Ectodermal cell (in vitro differentiated cells): ENCODE measurements around the gene TTLL5.

Source experiments
- H3K27ac ChIP-seq: 2 replicates; pipeline ENCODE4 v1.7.0; 2013; ENCODE audit warnings: mild to moderate bottlenecking, low read depth, low read length; ENCODE audit not compliant: insufficient read depth, poor library complexity, severe bottlenecking
- H3K27me3 ChIP-seq: 2 replicates; pipeline ENCODE4 v1.7.0; 2013; ENCODE audit warnings: mild to moderate bottlenecking, low read length; ENCODE audit not compliant: insufficient read depth, control insufficient read depth, poor library complexity, severe bottlenecking
- H3K36me3 ChIP-seq: one replicate; pipeline ENCODE4 v1.7.0; 2013; ENCODE audit warnings: low read length; ENCODE audit not compliant: control insufficient read depth, insufficient read depth
- H3K4me1 ChIP-seq: one replicate; pipeline ENCODE4 v1.7.0; 2013; ENCODE audit warnings: low read length; ENCODE audit not compliant: control insufficient read depth, insufficient read depth
- H3K4me3 ChIP-seq: 2 replicates; pipeline ENCODE4 v1.7.0; 2013; ENCODE audit warnings: low read depth, low read length, control low read depth; ENCODE audit not compliant: insufficient read depth
- H3K9me3 ChIP-seq: 2 replicates; pipeline ENCODE4 v1.7.0; 2013; ENCODE audit warnings: mild to moderate bottlenecking, low read length, moderate library complexity; ENCODE audit not compliant: control insufficient read depth
- WGBS, 2 experiments: methylation state at CpG; one replicate each; pipeline ENCODE4 v1.1.7; 2013; ENCODE audit warnings: missing lambda C conversion rate in 2 of 2; 5-methylcytosine and 5-hydroxymethylcytosine counted together

The TTLL5 gene

DNA sequence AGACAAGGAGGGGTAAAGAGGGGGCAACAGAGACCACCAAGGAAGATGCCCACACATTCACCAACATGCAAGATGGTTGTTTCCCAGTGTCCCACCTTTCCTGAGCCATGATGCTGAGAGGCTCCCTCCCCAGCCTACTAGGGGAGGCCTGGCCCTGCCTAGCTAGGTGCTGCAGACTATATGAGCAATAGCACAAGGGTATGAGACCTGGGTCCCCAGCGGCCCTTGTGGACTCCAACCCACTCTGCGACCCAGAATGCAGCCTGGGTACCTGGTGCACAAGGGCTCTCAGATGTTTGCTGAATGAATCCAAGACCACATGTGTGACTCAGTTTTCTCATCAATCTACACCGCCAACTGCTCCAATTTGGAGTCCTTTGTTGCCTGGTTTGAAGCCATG, 306.8 kb downstream of the TTLL5 start:
- Histone ChIP-seq H3K9me3 (no peaks in the 10 kb centered on the region), H3K27me3 (no peaks in the 10 kb centered on the region), H3K27ac (no peak overlapping the region), H3K36me3 (no peaks in the 10 kb centered on the region), H3K4me3 (no peak overlapping the region), H3K4me1 (no peaks in the 10 kb centered on the region)
- 97% methylated on average over 3 of the region's 3 CpGs for WGBS, 2 experiments

DNA sequence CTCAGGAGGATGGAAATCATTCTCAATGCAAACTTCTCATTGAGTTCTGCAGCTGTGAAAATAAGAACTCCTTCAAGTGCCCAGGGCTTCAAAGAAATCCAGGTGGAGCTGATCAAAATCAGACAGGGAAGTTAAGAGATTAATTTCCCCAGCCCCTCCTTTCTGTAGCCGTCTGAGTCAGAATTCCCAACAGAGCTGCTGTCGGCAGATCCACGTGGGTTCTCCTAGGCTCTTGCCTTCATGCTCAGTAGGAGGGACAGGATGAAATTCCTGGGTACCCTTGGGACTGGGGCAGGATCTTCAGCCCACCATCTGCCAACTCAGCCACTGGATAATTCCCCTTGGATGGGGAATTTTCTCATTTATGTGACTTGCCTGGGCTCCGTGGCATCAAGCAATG, 307.4 kb downstream of the TTLL5 start:
- no peak overlapping the region for H3K27ac ChIP-seq
- no peaks in the 10 kb centered on the region for H3K27me3 ChIP-seq
- WGBS, 2 experiments: 79 to 87% methylated on average over 4 of the region's 4 CpGs
- no peaks in the 10 kb centered on the region for H3K9me3 ChIP-seq
- H3K4me1 ChIP-seq: no peaks in the 10 kb centered on the region
- no peak overlapping the region for H3K4me3 ChIP-seq
- no peaks in the 10 kb centered on the region for H3K36me3 ChIP-seq

DNA sequence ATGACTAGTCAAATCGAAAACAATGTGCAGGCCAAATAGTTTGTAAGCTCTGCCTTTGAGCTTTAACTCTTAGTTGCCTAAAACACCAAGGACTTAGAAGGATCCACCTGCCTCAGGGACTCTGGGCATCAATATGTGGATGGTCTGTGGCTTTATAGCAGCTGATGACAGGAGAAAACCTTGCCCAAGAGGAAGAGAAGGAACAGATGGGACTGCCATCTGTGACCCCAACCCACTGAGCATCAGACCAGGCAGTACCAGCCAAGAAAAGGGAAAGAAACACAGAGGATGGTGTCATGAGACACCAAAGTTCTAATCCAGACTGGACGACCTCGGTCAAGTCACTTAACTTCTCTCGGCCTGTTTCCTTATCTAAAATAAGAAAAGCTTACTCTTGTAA, 308.1 kb downstream of the TTLL5 start:
- Histone ChIP-seq H3K36me3 (no peaks in the 10 kb centered on the region), H3K4me3 (no peak overlapping the region), H3K4me1 (no peaks in the 10 kb centered on the region), H3K9me3 (no peaks in the 10 kb centered on the region), H3K27ac (no peak overlapping the region), H3K27me3 (no peaks in the 10 kb centered on the region)
- 91 to 99% methylated on average over 4 of the region's 4 CpGs for WGBS, 2 experiments

DNA sequence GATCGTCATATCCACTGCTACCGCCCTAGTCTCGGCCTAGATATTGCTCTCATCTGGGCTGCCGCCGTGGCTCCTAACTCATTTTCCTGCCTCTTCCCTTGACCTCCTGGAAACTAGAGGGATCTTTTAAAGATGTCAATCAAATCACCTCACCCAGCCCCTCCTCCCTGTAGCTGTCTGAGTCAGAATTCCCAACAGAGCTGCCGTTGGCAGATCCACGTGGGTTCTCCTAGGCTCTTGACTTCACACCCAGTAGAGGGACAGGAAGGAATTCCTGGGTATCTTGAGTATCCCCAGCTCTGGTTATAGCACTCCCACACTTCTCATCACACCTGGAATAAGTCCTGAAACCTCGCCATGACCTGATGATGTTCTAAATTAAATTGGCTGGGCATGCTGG, 308.8 kb downstream of the TTLL5 start:
- H3K27ac ChIP-seq: no peak overlapping the region
- 82 to 90% methylated on average over 8 of the region's 8 CpGs for WGBS, 2 experiments
- no peak overlapping the region for H3K4me3 ChIP-seq

DNA sequence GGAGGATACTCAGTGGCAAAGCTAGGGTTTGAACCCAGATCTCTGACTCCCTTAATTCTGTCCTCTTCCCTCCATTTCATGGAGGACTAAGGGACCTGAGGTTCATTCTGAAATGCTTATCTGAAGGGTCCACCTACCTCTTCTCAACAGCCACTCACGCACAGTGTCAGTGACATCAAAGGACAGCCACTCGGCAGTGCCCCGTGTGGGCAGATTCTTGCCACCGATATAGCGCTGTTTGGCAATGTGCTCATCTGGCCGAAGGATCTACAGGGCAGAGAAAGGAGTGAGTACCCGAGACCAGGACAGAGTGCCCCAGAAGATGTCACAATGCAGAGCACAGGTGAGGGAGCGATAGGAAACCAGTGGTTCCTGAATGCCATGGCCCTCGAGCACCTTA, 309.9 kb downstream of the TTLL5 start:
- no peak overlapping the region for H3K4me3 ChIP-seq
- H3K36me3 ChIP-seq: no peaks in the 10 kb centered on the region
- no peaks in the 10 kb centered on the region for H3K9me3 ChIP-seq
- no peak overlapping the region for H3K27ac ChIP-seq
- 91 to 92% methylated on average over 9 of the region's 9 CpGs for WGBS, 2 experiments
- no peaks in the 10 kb centered on the region for H3K4me1 ChIP-seq
- H3K27me3 ChIP-seq: no peaks in the 10 kb centered on the region

More for the DNA sequence above, 308.8 kb downstream of the TTLL5 start:
- Histone ChIP-seq H3K36me3 (no peaks in the 10 kb centered on the region), H3K9me3 (no peaks in the 10 kb centered on the region), H3K27me3 (no peaks in the 10 kb centered on the region), H3K4me1 (no peaks in the 10 kb centered on the region)

DNA sequence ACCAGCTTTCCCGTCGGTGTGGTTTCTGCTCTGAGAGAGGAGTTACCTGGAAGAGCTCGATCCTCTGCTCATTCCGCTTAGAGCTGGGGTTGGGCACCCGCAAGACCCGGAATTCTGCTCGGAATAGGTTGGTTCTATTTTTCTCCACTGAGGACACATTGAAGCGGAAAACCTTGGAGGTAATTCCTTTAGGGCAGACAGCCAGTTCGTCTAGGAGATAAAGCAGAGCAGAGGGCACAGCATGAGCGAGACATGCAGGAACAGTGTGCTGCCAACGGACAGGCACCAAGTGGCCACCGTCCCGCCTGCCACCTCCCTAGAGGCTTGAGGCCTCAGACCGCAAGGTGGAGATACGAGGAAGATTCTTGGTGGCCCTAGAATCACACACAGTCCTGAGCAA, 310.5 kb downstream of the TTLL5 start:
- Histone ChIP-seq H3K9me3 (no peaks in the 10 kb centered on the region), H3K36me3 (no peaks in the 10 kb centered on the region), H3K27me3 (no peaks in the 10 kb centered on the region), H3K4me3 (no peak overlapping the region), H3K4me1 (no peaks in the 10 kb centered on the region), H3K27ac (no peak overlapping the region)
- 93 to 94% methylated on average over 15 of the region's 15 CpGs for WGBS, 2 experiments

DNA sequence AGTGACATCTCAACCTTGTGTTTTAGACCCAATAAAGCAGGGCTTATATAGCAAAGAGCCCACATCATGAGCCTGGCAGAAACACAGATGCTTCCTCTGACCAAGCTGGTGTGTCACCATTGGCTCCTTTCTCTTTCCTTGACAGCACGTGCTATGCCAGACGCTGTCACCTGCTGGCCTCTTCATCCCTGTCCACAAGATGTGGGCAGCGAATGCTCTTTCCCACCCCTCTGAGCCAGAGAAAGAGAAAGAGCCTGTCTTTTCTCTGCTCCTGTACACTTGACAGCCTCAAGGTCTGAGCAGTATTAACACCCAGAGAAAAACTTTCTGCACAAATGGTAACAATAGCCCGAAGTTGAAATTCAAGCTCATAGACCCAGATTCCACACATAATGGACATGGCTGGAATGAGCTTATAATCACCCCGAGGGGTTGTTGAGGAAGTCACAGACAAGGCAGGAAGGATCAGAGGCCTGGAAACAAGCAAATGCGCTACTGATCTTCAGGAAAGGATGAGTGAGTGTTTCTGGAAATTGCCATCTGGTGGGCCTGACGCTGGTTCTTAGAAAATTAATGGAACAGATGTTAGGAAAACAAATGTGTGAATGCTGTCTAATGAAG, 311.9 kb downstream of the TTLL5 start:
- Histone ChIP-seq H3K27me3 (no peaks in the 10 kb centered on the region), H3K36me3 (no peaks in the 10 kb centered on the region), H3K4me3 (no peak overlapping the region), H3K4me1 (no peaks in the 10 kb centered on the region), H3K9me3 (no peaks in the 10 kb centered on the region), H3K27ac (no peak overlapping the region)
- WGBS, 2 experiments: 71% methylated on average over 7 of the region's 7 CpGs

DNA sequence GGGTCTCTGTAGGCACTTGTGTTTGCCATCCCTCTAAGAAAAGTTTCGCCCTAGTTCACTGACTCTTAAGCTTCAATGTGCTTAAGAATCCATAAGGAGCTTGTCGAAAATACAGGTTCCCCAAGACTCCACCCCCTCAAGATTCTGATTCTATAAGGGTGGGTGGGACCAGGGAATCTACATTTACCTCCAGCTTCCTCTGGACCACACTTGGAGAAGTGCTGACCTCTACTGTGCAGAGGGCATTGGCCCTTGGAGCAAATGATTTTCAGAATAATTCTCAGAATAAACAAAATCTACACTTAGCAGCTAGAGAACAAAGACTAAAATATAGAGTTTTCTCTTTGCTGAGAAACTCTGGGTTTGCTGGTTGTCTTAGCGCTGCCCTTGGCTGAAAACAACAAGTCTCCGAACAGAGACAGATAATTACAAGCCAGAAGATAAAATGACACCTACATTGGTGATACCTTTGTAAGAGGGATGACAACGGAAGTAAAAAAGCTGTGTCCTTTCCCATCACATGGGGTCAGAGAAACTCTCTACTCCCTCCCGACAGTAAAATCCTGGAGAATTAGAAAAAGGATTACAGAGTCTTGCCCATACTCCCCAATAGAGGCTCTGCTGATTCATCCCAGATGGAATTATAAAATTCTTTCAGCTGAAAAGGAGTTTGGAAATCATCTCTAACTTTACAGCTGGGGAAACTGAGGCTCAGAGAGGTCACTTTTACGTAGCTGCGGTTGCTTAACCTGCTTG, 316.0 kb downstream of the TTLL5 start:
- Histone ChIP-seq H3K27me3 (peaks cover 20% of the 10 kb centered on the region), H3K27ac (no peak overlapping the region), H3K4me3 (no peak overlapping the region), H3K36me3 (no peaks in the 10 kb centered on the region), H3K4me1 (peaks cover 9% of the 10 kb centered on the region), H3K9me3 (no peaks in the 10 kb centered on the region)
- WGBS, 2 experiments: 75 to 76% methylated on average over 6 to 8 of the region's 8 CpGs

DNA sequence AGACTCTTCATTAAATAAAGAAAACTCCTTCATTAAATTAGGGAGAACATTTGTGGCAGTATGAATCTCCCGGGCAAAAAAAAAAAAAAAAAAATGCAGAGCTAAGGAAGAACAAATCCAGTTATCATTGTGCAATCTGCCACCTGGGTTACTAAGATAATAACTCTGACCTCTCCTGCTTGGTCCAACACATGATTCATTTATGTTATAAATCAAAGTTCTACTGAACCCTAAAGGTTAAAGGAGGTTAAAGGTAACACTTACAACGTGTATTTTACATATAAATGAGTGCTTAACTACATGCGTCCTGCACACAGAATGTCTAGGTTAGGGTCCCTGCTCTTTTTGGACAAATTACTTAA, 316.5 kb downstream of the TTLL5 start:
- H3K27me3 ChIP-seq: peaks cover 23% of the 10 kb centered on the region
- H3K9me3 ChIP-seq: no peaks in the 10 kb centered on the region
- peaks cover 9% of the 10 kb centered on the region for H3K4me1 ChIP-seq
- H3K36me3 ChIP-seq: no peaks in the 10 kb centered on the region
- no peak overlapping the region for H3K27ac ChIP-seq
- no peak overlapping the region for H3K4me3 ChIP-seq
- 66 to 70% methylated on average over 3 of the region's 3 CpGs for WGBS, 2 experiments

DNA sequence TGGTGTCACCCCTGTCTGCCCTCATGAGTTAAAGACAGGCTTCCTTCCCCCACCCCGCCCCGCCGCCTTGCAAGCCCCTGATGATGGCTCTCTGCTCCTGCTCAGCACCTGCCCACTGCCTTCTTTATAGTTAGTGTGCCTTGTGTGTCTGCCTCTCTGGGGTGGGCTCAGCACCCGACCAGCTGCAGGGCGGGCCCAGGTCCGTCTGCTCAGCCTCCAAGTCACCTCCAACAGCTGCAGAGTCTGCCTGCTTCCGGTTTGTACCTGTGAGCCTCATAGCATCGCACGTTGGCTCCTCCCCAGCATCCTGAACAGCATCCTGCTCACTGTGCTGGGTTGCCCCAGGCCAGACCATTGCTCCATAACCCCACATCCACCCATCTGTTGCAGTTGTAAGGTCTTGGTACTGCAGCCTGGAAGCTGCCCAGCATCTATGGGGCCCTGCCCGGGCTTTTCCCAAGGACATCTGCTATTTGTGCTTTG, 317.2 kb downstream of the TTLL5 start:
- no peak overlapping the region for H3K27ac ChIP-seq
- H3K36me3 ChIP-seq: no peaks in the 10 kb centered on the region
- peaks cover 9% of the 10 kb centered on the region for H3K4me1 ChIP-seq
- H3K9me3 ChIP-seq: no peaks in the 10 kb centered on the region
- 84 to 85% methylated on average over 10 of the region's 10 CpGs for WGBS, 2 experiments
- H3K4me3 ChIP-seq: no peak overlapping the region
- H3K27me3 ChIP-seq: peaks cover 31% of the 10 kb centered on the region
